ENCODE results near the gene POU2F3.

The POU2F3 gene

GRCh38 chr11:120305286-120305685 is 65.3 kb downstream of the POU2F3 start:
- H3K4me1 Mint-ChIP-seq, result no peaks in the 10 kb centered on the region
- no peaks in the 10 kb centered on the region for H3K36me3 Mint-ChIP-seq
- H3K4me3 Mint-ChIP-seq, result no peak overlapping the region
- no peaks in the 10 kb centered on the region for H3K9me3 Mint-ChIP-seq
- peaks cover 36% of the 10 kb centered on the region for H3K27me3 Mint-ChIP-seq
- no peak for DNase-seq
- CTCF ChIA-PET, result interaction anchor here (3.6 to 10.8 kb wide), 2 partner anchors 58 to 71 kb away, joined by 24 to 234 read pairs; partner anchors contain the start of gene POU2F3
- H3K27ac Mint-ChIP-seq, result no peak overlapping the region

- H3K4me3 Mint-ChIP-seq, result no peak overlapping the region
- no peak for DNase-seq
- peaks cover 29% of the 10 kb centered on the region for H3K27me3 Mint-ChIP-seq
- H3K4me1 Mint-ChIP-seq, result no peaks in the 10 kb centered on the region
- CTCF ChIA-PET, result no interaction called here
- H3K36me3 Mint-ChIP-seq, result no peaks in the 10 kb centered on the region
- no peaks in the 10 kb centered on the region for H3K9me3 Mint-ChIP-seq
- H3K27ac Mint-ChIP-seq, result no peak overlapping the region
Measured at GRCh38 chr11:120306519-120307242, 66.7 kb downstream of the POU2F3 start.

GRCh38 chr11:120307476-120307875 is 67.5 kb downstream of the POU2F3 start:
- Mint-ChIP-seq H3K27ac (no peak overlapping the region), H3K4me3 (no peak overlapping the region), H3K27me3 (peaks cover 21% of the 10 kb centered on the region), H3K36me3 (no peaks in the 10 kb centered on the region), H3K4me1 (no peaks in the 10 kb centered on the region), H3K9me3 (no peaks in the 10 kb centered on the region)
- no peak for DNase-seq
- CTCF ChIA-PET, result no interaction called here

GRCh38 chr11:120308081-120308480 is 68.1 kb downstream of the POU2F3 start:
- Mint-ChIP-seq H3K4me1 (no peaks in the 10 kb centered on the region), H3K27me3 (peaks cover 15% of the 10 kb centered on the region), H3K4me3 (no peak overlapping the region), H3K36me3 (no peaks in the 10 kb centered on the region), H3K9me3 (no peaks in the 10 kb centered on the region), H3K27ac (no peak overlapping the region)
- no peak for DNase-seq
- CTCF ChIA-PET, result no interaction called here

GRCh38 chr11:120310870-120311269 is 70.9 kb downstream of the POU2F3 start:
- H3K9me3 Mint-ChIP-seq, result no peaks in the 10 kb centered on the region
- CTCF ChIA-PET, result no interaction called here
- H3K36me3 Mint-ChIP-seq, result no peaks in the 10 kb centered on the region
- no peaks in the 10 kb centered on the region for H3K4me1 Mint-ChIP-seq
- no peak overlapping the region for H3K4me3 Mint-ChIP-seq
- H3K27ac Mint-ChIP-seq, result no peak overlapping the region
- no peak for DNase-seq
- H3K27me3 Mint-ChIP-seq, result peaks cover 13% of the 10 kb centered on the region

GRCh38 chr11:120314861-120315260 is 74.9 kb downstream of the POU2F3 start:
- Mint-ChIP-seq H3K27me3 (peaks cover 45% of the 10 kb centered on the region), H3K4me3 (no peak overlapping the region), H3K4me1 (no peaks in the 10 kb centered on the region), H3K9me3 (no peaks in the 10 kb centered on the region), H3K27ac (no peak overlapping the region), H3K36me3 (no peaks in the 10 kb centered on the region)
- DNase-seq, result no peak
- CTCF ChIA-PET, result interaction anchor here (0.9 to 1.1 kb wide), 2 partner anchors 12 to 85 kb away, joined by 3 read pairs; no protein-coding TSS in a partner anchor

GRCh38 chr11:120316880-120317688 is 77.1 kb downstream of the POU2F3 start:
- DNase-seq, result no peak

GRCh38 chr11:120317689-120318480 is 77.9 kb downstream of the POU2F3 start:
- H3K27me3 Mint-ChIP-seq, result peaks cover 63% of the 10 kb centered on the region
- CTCF ChIA-PET, result interaction anchor here (1.7 kb wide), 1 partner anchor 18 kb away, joined by 6 read pairs; no protein-coding TSS in a partner anchor

More at GRCh38 chr11:120316880-120317688, 77.1 kb downstream of the POU2F3 start:
- Mint-ChIP-seq H3K27me3 (peaks cover 56% of the 10 kb centered on the region), H3K9me3 (no peaks in the 10 kb centered on the region), H3K36me3 (no peaks in the 10 kb centered on the region), H3K4me1 (no peaks in the 10 kb centered on the region), H3K27ac (no peak overlapping the region), H3K4me3 (no peak overlapping the region)
- CTCF ChIA-PET, result interaction anchor here (1.7 kb wide), 1 partner anchor 17 kb away, joined by 6 read pairs; no protein-coding TSS in a partner anchor

GRCh38 chr11:120318906-120319305 is 79.0 kb downstream of the POU2F3 start:
- no peak for DNase-seq
- Mint-ChIP-seq H3K4me3 (no peak overlapping the region), H3K4me1 (no peaks in the 10 kb centered on the region), H3K27me3 (peaks cover 61% of the 10 kb centered on the region), H3K36me3 (no peaks in the 10 kb centered on the region), H3K9me3 (no peaks in the 10 kb centered on the region), H3K27ac (no peak overlapping the region)
- CTCF ChIA-PET, result no interaction called here

More at GRCh38 chr11:120317689-120318480, 77.9 kb downstream of the POU2F3 start:
- no peaks in the 10 kb centered on the region for H3K9me3 Mint-ChIP-seq
- H3K4me3 Mint-ChIP-seq, result no peak overlapping the region
- no peak overlapping the region for H3K27ac Mint-ChIP-seq
- no peaks in the 10 kb centered on the region for H3K4me1 Mint-ChIP-seq
- DNase-seq, result no peak
- no peaks in the 10 kb centered on the region for H3K36me3 Mint-ChIP-seq

- H3K9me3 Mint-ChIP-seq, result no peaks in the 10 kb centered on the region
- CTCF ChIA-PET, result interaction anchor here (1.2 kb wide), 1 partner anchor 22 kb away, joined by 3 read pairs; no protein-coding TSS in a partner anchor
- no peak within 1 kb of the TSS for H3K27ac Mint-ChIP-seq
Measured at GRCh38 chr11:120324932-120325810, 85.2 kb downstream of the POU2F3 start, which contains the start of gene TLCD5. TSS of gene TLCD5 (plus strand) at chr11:120325299. CDS start at chr11:120327442, 2,143 bp downstream.

GRCh38 chr11:120326228-120326627 is 86.3 kb downstream of the POU2F3 start:
- Mint-ChIP-seq H3K27ac (no peak overlapping the region), H3K9me3 (no peaks in the 10 kb centered on the region), H3K4me3 (no peak overlapping the region), H3K36me3 (no peaks in the 10 kb centered on the region), H3K27me3 (peaks cover 55% of the 10 kb centered on the region), H3K4me1 (peaks cover 17% of the 10 kb centered on the region)
- CTCF ChIA-PET, result no interaction called here
- no peak for DNase-seq

More at GRCh38 chr11:120324932-120325810, 85.2 kb downstream of the POU2F3 start, which contains the start of gene TLCD5:
- H3K4me3 Mint-ChIP-seq, result peak within 1 kb of the TSS; percentile 61
- H3K4me1 Mint-ChIP-seq, result peaks cover 17% of the 10 kb centered on the region
- H3K36me3 Mint-ChIP-seq, result no peaks in the 10 kb centered on the region
- peaks cover 58% of the 10 kb centered on the region for H3K27me3 Mint-ChIP-seq
- DNase-seq, result peak; percentile 51

GRCh38 chr11:120326845-120327281 is 86.9 kb downstream of the POU2F3 start:
- Mint-ChIP-seq H3K4me1 (peaks cover 17% of the 10 kb centered on the region), H3K4me3 (no peak overlapping the region), H3K36me3 (no peaks in the 10 kb centered on the region), H3K9me3 (no peaks in the 10 kb centered on the region), H3K27ac (no peak overlapping the region), H3K27me3 (peaks cover 50% of the 10 kb centered on the region)
- DNase-seq, result no peak
- CTCF ChIA-PET, result interaction anchor here (1.0 kb wide), 1 partner anchor 24 kb away, joined by 3 read pairs; no protein-coding TSS in a partner anchor

GRCh38 chr11:120327311-120327710 is 87.4 kb downstream of the POU2F3 start:
- H3K4me3 Mint-ChIP-seq, result no peak overlapping the region
- CTCF ChIA-PET, result interaction anchor here (1.0 kb wide), 1 partner anchor 24 kb away, joined by 3 read pairs; no protein-coding TSS in a partner anchor
- no peaks in the 10 kb centered on the region for H3K36me3 Mint-ChIP-seq
- peaks cover 48% of the 10 kb centered on the region for H3K27me3 Mint-ChIP-seq
- no peak overlapping the region for H3K27ac Mint-ChIP-seq
- peaks cover 17% of the 10 kb centered on the region for H3K4me1 Mint-ChIP-seq
- no peak for DNase-seq
- no peaks in the 10 kb centered on the region for H3K9me3 Mint-ChIP-seq
